PFSK-1 (cell line): ENCODE results near the gene CNEP1R1.

Experiments
- FOXP2 ChIP-seq: optimal IDR thresholded peaks from 2 replicates; pipeline ENCODE3; 2011; ENCODE audit warnings: borderline replicate concordance, control low read depth, inconsistent platforms; ENCODE audit not compliant: insufficient read depth; ENCODE audit errors: extremely low read length, extremely low read depth
- POLR2AphosphoS5 ChIP-seq: IDR thresholded peaks from 2 replicates; pipeline ENCODE4 v1.6.1; 2012; ENCODE audit warnings: low read depth, mild to moderate bottlenecking, control low read depth, low read length, moderate library complexity
- SIN3A ChIP-seq: IDR thresholded peaks from 2 replicates; pipeline ENCODE4 v1.6.1; 2012; ENCODE audit warnings: mild to moderate bottlenecking, low read length, moderate library complexity, borderline replicate concordance; ENCODE audit not compliant: insufficient read depth
- TAF1 ChIP-seq: IDR thresholded peaks from 2 replicates; pipeline ENCODE4 v1.6.1; 2012; ENCODE audit warnings: low read length, control low read depth, borderline replicate concordance; ENCODE audit not compliant: insufficient read depth
- TF ChIP-seq, protein P1 (sequence below), 2 experiments: IDR thresholded peaks; 2 replicates each; pipeline versions ENCODE4 v1.6.1 to v1.8.0; 2011 to 2012; ENCODE audit warnings: low read depth in 2 of 2, low read length in 2 of 2, control low read depth in 1 of 2, inconsistent platforms in 1 of 2, mild to moderate bottlenecking in 1 of 2, moderate library complexity in 1 of 2; ENCODE audit not compliant: insufficient read depth in 1 of 2

Gene CNEP1R1

DNA sequence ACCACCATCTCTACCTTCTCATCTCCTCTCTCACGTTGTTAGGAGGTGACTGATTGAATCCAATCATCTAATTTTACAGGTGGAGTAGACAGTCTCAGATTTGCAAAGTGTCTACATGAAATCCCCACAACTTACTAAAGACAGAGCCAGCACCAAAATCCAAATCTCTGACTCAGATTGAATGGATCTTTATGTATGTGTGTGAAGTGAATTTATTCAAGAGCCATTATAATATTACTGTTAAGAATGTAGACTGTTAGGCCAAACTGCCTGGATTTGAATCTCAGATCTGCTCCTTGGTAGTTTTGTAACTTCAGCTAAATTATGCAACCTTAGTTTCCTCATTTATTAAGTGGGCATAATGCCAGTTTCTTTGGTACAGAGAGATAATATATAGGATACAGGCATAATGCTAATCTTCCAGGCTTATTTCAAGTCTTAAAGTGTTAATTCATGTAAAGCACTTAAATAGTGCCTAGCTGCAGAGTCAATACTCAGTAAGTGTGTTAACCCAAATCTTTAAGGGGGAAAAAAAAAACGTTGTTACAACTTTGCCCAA, 12.7 kb downstream of the CNEP1R1 start:
- TF ChIP-seq, protein P1, sequence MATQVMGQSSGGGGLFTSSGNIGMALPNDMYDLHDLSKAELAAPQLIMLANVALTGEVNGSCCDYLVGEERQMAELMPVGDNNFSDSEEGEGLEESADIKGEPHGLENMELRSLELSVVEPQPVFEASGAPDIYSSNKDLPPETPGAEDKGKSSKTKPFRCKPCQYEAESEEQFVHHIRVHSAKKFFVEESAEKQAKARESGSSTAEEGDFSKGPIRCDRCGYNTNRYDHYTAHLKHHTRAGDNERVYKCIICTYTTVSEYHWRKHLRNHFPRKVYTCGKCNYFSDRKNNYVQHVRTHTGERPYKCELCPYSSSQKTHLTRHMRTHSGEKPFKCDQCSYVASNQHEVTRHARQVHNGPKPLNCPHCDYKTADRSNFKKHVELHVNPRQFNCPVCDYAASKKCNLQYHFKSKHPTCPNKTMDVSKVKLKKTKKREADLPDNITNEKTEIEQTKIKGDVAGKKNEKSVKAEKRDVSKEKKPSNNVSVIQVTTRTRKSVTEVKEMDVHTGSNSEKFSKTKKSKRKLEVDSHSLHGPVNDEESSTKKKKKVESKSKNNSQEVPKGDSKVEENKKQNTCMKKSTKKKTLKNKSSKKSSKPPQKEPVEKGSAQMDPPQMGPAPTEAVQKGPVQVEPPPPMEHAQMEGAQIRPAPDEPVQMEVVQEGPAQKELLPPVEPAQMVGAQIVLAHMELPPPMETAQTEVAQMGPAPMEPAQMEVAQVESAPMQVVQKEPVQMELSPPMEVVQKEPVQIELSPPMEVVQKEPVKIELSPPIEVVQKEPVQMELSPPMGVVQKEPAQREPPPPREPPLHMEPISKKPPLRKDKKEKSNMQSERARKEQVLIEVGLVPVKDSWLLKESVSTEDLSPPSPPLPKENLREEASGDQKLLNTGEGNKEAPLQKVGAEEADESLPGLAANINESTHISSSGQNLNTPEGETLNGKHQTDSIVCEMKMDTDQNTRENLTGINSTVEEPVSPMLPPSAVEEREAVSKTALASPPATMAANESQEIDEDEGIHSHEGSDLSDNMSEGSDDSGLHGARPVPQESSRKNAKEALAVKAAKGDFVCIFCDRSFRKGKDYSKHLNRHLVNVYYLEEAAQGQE (IDR thresholded peaks at IDR 0.05; ENCODE audit: insufficient read depth in 1 of 2, low read depth in 2 of 2, low read length in 2 of 2), result no peak
- TF ChIP-seq SIN3A (no peak), TAF1 (no peak), POLR2AphosphoS5 (no peak), FOXP2 (no peak)

- no peak for TF ChIP-seq SIN3A
- TF ChIP-seq, protein P1 (IDR thresholded peaks at IDR 0.05; ENCODE audit: insufficient read depth in 1 of 2, low read depth in 2 of 2, low read length in 2 of 2), result no peak
- no peak for TF ChIP-seq TAF1
- no peak for TF ChIP-seq POLR2AphosphoS5
- TF ChIP-seq FOXP2, result no peak
These were observed 13.3 kb downstream of the CNEP1R1 start for GRCh38 chr16:50038286-50038685.

- no peak for TF ChIP-seq SIN3A
- TF ChIP-seq FOXP2, result no peak
- no peak for TF ChIP-seq TAF1
- no peak for TF ChIP-seq POLR2AphosphoS5
- TF ChIP-seq, protein P1 (IDR thresholded peaks at IDR 0.05; ENCODE audit: insufficient read depth in 1 of 2, low read depth in 2 of 2, low read length in 2 of 2), result no peak
These were observed 13.9 kb downstream of the CNEP1R1 start for GRCh38 chr16:50038756-50039529.

GRCh38 chr16:50040018-50040417, 15.0 kb downstream of the CNEP1R1 start:
- TF ChIP-seq TAF1, result no peak
- TF ChIP-seq, protein P1 (IDR thresholded peaks at IDR 0.05; ENCODE audit: insufficient read depth in 1 of 2, low read depth in 2 of 2, low read length in 2 of 2), result no peak
- TF ChIP-seq SIN3A, result no peak
- TF ChIP-seq FOXP2, result no peak
- TF ChIP-seq POLR2AphosphoS5, result no peak
